Stomach (tissue), 4 donors: ENCODE results near the gene LBX2.

Experiments
- CTCF ChIP-seq, 7 experiments: fragments of 450-650 bp in 4 of 7; fragments of 200-600 bp in 3 of 7; sonication (generic) in 3 of 7; IDR thresholded peaks; one replicate each; pipeline ENCODE4 v1.5.1; 2016 to 2019; ENCODE audit warnings: antibody characterized with exemption in 7 of 7, control low read depth in 2 of 7, mild to moderate bottlenecking in 1 of 7
- POLR2AphosphoS5 ChIP-seq, 3 donors: sonication (generic); formaldehyde crosslinking; IDR thresholded peaks; one replicate each; pipeline ENCODE4 v1.6.1; 2016; ENCODE audit warnings: antibody characterized with exemption in 3 of 3

GRCh38 chr2:74462054-74462785 lies 37.2 kb downstream of the LBX2 start:
- TF ChIP-seq POLR2AphosphoS5 (IDR thresholded peaks at IDR 0.05) (no peak), CTCF (IDR thresholded peaks at IDR 0.05) (no peak)
